Activated naive CD4-positive, alpha-beta T cell treated with anti-CD3 and anti-CD28 coated beads, Interleukin-2, amount 50 U/mL, for 24 hours (primary cell): ENCODE results near the gene CDH2.

Experiments used
- H3K27ac Mint-ChIP-seq: one replicate; pipeline ENCODE4 v1.8.0; 2021; ENCODE audit warnings: mild to moderate bottlenecking, mixed read lengths
- H3K27me3 Mint-ChIP-seq: one replicate; pipeline ENCODE4 v1.8.0; 2021; ENCODE audit warnings: mixed read lengths
- H3K36me3 Mint-ChIP-seq: one replicate; pipeline ENCODE4 v1.8.0; 2021; ENCODE audit warnings: mixed read lengths
- H3K4me1 Mint-ChIP-seq: one replicate; pipeline ENCODE4 v1.8.0; 2021; ENCODE audit warnings: mixed read lengths
- H3K4me3 Mint-ChIP-seq: one replicate; pipeline ENCODE4 v1.8.0; 2021; ENCODE audit warnings: mild to moderate bottlenecking, mixed read lengths
- H3K9me3 Mint-ChIP-seq: one replicate; pipeline ENCODE4 v1.8.0; 2021; ENCODE audit warnings: mixed read lengths

The CDH2 gene

DNA sequence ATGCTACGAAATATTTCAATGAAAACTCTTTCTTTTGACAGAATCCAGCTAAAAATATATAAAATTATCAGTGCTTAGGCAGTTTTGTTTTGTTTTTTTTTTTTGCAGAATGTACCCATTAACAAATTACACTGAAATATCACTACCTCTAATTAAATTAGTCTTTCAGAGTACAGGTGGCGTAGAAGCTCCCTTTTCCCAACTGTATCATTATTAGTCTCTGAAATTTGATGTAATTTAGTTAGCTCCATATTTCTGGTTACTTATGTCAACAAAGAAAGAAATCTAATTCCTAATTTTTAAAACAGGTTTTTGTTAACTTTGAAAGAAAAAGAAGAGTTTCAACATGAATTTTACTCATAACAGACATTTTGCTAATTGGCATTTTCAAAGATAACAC, 149.2 kb downstream of the CDH2 start:
- no peak overlapping the region for H3K27ac Mint-ChIP-seq
- no peaks in the 10 kb centered on the region for H3K36me3 Mint-ChIP-seq
- peaks cover 6% of the 10 kb centered on the region for H3K9me3 Mint-ChIP-seq
- no peak overlapping the region for H3K4me3 Mint-ChIP-seq
- H3K27me3 Mint-ChIP-seq, result no peaks in the 10 kb centered on the region
- H3K4me1 Mint-ChIP-seq, result no peaks in the 10 kb centered on the region

DNA sequence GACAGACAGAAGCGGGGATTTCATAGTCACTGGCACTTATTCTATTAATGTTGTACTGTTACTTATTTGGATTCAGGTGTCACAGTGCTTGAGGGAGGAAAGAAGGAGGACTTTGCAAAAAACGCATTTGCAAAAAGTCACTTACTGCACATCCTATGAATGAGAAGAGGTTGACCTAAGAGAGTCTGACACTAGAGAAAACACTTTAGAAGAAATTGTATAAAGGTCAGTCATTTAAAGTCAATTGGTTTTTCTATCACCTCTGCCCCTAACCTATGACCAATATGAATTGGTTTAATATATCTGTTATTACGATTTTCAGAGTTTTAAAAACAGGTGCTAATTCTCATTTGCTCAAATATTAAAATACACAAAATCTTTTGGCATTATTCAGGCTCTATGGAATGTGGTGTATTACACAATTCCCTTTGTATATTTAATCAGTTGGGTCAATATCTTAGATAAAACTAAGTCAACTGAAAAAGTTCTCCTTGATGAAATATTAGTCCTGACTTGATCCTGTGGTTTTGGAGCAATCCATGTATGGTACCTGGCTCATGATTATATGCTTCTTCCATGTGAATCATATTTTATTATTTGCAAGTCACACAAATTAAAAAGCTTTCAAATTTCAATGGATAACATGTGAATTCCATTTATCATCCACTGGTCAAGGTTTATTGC, 157.4 kb downstream of the CDH2 start:
- H3K36me3 Mint-ChIP-seq, result no peaks in the 10 kb centered on the region
- no peak overlapping the region for H3K27ac Mint-ChIP-seq
- peaks cover 13% of the 10 kb centered on the region for H3K9me3 Mint-ChIP-seq
- no peak overlapping the region for H3K4me3 Mint-ChIP-seq
- no peaks in the 10 kb centered on the region for H3K27me3 Mint-ChIP-seq
- no peaks in the 10 kb centered on the region for H3K4me1 Mint-ChIP-seq

DNA sequence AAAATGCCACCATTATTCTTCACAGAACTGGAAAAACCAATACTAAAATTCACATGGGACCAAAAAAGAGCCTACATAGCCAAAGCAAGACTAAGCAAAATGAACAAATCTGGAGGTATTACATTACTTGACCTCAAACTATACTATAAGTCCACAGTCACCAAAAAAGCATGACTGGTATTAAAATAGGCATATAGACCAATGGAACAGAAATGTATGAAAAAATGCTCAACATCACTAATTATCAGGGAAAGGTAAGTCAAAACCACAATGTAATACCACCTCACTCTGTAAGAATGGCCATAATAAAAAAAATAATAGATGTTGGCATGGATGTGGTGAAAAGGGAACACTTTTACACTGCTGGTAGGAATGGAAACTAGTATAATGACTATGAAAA, 158.6 kb downstream of the CDH2 start:
- no peaks in the 10 kb centered on the region for H3K36me3 Mint-ChIP-seq
- H3K4me3 Mint-ChIP-seq, result no peak overlapping the region
- no peaks in the 10 kb centered on the region for H3K4me1 Mint-ChIP-seq

DNA sequence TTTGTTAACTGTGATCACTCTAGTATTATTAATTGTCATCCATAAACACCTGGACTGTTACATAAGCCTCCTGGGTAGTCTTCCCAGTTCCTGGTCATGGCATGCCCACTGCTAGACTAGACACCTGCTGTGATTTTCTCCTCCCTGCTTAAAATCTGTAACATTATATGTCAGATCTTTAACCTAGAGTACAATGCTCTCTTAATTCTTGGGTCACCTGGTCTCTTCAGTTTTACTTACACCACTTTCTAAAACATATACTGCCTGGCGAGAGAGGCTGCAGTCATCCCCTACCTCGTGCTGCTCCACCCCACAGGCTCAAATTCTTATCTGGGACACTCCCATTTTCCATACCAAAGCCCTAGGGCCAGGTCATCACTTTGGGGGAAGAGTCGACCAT, 161.3 kb downstream of the CDH2 start:
- H3K4me3 Mint-ChIP-seq, result no peak overlapping the region
- H3K27ac Mint-ChIP-seq, result no peak overlapping the region
- H3K9me3 Mint-ChIP-seq, result peaks cover 17% of the 10 kb centered on the region
- H3K27me3 Mint-ChIP-seq, result no peaks in the 10 kb centered on the region
- H3K4me1 Mint-ChIP-seq, result no peaks in the 10 kb centered on the region
- no peaks in the 10 kb centered on the region for H3K36me3 Mint-ChIP-seq

More for the DNA sequence above, 158.6 kb downstream of the CDH2 start:
- Mint-ChIP-seq H3K27me3 (no peaks in the 10 kb centered on the region), H3K27ac (no peak overlapping the region), H3K9me3 (peaks cover 17% of the 10 kb centered on the region)

DNA sequence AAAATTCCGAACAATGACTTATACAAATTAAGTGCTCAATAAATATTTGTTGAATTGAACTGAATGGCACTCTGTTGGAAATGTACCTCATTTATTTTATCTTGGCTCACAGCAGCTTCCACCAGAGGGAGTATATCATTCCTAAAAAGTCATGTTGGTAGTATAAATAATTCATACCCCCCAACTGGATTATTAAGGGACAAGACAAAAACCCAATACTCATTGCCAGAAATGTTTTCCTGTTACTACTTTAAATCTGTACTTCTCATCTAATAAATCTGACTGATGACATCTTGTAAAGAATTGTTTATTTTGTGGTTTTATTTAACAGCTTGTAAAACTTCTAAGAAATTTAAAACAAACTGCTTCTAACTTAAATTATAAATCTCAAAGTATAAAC, 163.9 kb downstream of the CDH2 start:
- Mint-ChIP-seq H3K4me3 (no peak overlapping the region), H3K4me1 (no peaks in the 10 kb centered on the region), H3K27ac (no peak overlapping the region), H3K27me3 (no peaks in the 10 kb centered on the region), H3K36me3 (no peaks in the 10 kb centered on the region), H3K9me3 (peaks cover 10% of the 10 kb centered on the region)

DNA sequence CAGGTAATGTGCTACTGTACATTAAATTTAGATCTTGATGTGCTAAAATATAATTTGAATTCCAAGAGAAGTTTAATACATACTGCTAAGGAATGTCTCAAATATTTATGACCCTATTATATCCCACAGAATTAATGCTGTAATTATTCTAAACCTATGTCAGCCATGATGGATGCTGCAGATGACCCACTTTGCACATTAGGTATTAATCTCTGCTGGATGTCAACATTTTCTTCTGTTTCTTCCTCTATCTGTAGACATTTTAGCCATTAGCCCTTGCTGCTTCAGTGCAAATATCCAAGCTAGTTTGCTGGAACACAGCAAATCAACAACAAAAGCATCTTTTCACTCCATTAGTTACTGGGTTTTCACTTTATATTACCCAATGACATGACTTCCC, 164.6 kb downstream of the CDH2 start:
- H3K9me3 Mint-ChIP-seq, result peaks cover 7% of the 10 kb centered on the region
- no peaks in the 10 kb centered on the region for H3K27me3 Mint-ChIP-seq
- H3K27ac Mint-ChIP-seq, result no peak overlapping the region
- no peaks in the 10 kb centered on the region for H3K36me3 Mint-ChIP-seq
- H3K4me1 Mint-ChIP-seq, result no peaks in the 10 kb centered on the region
- H3K4me3 Mint-ChIP-seq, result no peak overlapping the region

DNA sequence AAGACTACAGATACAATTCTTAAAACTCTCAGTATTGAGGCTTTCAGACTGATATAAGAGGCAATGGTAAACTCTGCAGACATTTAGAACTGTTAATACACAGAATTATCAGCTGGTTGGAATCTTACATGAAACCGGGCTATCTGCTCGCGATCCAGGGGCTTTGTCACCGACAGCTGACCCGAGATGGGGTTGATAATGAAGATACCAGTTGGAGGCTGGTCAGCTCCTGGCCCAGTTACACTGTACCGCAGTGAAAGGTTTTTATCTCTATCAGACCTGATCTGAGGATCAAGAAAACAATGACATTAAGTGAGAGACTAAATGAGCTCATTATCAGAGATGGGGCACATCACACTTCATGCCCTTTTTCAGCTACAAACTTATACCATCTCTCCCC, 167.3 kb downstream of the CDH2 start:
- Mint-ChIP-seq H3K27me3 (no peaks in the 10 kb centered on the region), H3K27ac (no peak overlapping the region), H3K36me3 (no peaks in the 10 kb centered on the region), H3K4me3 (no peak overlapping the region), H3K4me1 (no peaks in the 10 kb centered on the region), H3K9me3 (peaks cover 4% of the 10 kb centered on the region)

DNA sequence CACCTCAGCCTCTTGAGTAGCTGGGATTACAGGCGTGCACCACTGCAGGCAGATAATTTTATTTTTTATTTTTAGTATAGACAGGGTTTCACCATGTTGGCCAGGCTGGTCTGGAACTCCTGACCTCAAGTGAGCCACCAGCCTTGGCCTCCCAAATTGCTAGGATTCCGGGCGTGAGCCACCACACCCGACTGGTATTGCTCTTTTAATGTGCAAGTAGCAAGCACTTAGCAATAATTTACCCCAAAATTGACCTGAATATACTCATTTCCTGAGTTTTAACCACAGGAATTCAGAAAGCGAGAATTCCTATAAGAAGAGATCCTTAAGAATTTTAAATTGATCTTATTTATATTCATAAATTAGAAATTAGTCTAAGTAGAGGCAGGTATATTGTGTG, 169.1 kb downstream of the CDH2 start:
- Mint-ChIP-seq H3K36me3 (no peaks in the 10 kb centered on the region), H3K27ac (no peak overlapping the region), H3K4me1 (no peaks in the 10 kb centered on the region), H3K27me3 (no peaks in the 10 kb centered on the region), H3K4me3 (no peak overlapping the region), H3K9me3 (peaks cover 4% of the 10 kb centered on the region)

DNA sequence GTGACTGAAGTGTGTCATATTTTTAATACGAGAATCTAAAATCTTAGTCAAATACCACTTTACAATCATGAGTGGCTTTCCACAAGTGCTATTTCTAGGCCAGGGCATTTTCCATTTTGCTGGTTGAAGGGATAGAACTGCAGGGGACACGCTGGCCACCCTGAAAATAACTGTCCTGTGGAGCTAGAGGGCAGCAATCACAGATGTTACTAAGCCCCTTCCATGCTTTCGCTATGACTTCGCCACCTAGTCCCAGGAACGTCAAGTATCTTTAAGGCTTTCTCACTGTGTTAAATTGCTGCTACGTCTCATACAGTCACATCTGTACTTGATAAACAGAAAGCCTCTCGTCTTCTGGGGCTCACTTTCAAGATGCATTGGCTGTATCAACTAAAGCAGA, 171.8 kb downstream of the CDH2 start:
- Mint-ChIP-seq H3K36me3 (no peaks in the 10 kb centered on the region), H3K27me3 (no peaks in the 10 kb centered on the region), H3K27ac (no peak overlapping the region), H3K9me3 (peaks cover 4% of the 10 kb centered on the region), H3K4me1 (no peaks in the 10 kb centered on the region), H3K4me3 (no peak overlapping the region)

DNA sequence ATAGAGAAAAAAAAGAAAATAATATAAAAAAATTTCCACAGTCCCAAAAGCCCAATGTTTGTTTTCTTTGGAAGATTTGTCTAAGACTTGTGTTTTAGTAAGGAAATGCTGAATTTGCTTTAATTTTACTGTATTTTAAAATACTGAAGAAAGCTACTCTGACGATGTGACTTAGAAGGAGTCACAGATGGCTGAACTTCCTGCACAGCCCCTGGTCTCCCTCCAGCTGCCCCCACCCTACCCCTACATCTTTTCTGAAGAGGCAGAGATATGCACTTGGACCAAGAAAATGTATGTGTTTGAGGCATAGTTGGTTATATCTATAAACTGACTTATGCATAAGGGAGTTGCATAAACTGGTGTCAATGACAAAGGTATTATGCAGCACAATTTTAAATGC, 172.3 kb downstream of the CDH2 start:
- H3K4me3 Mint-ChIP-seq, result no peak overlapping the region
- no peaks in the 10 kb centered on the region for H3K27me3 Mint-ChIP-seq
- no peaks in the 10 kb centered on the region for H3K4me1 Mint-ChIP-seq
- H3K36me3 Mint-ChIP-seq, result no peaks in the 10 kb centered on the region
- no peak overlapping the region for H3K27ac Mint-ChIP-seq
- H3K9me3 Mint-ChIP-seq, result peaks cover 4% of the 10 kb centered on the region

DNA sequence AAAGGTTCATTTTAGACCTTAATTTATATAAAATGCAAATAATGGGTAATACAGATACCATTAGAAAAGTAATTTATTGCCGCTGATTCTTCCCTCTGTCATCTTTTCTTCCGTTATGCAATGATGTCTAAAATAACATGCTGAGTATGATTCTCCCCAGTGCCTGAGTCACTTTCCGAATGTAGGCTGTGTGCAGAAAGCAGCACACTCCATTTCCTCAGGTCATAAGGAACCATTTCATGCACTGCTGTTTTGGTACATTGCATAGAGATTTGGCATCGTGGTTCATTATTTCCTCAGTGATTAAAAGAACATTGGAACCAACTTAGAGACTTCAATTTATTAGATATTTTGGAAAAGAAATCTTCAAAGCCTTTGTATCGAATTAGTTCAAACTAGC, 173.5 kb downstream of the CDH2 start:
- Mint-ChIP-seq H3K9me3 (peaks cover 4% of the 10 kb centered on the region), H3K4me1 (no peaks in the 10 kb centered on the region), H3K36me3 (no peaks in the 10 kb centered on the region), H3K4me3 (no peak overlapping the region), H3K27ac (no peak overlapping the region), H3K27me3 (no peaks in the 10 kb centered on the region)

DNA sequence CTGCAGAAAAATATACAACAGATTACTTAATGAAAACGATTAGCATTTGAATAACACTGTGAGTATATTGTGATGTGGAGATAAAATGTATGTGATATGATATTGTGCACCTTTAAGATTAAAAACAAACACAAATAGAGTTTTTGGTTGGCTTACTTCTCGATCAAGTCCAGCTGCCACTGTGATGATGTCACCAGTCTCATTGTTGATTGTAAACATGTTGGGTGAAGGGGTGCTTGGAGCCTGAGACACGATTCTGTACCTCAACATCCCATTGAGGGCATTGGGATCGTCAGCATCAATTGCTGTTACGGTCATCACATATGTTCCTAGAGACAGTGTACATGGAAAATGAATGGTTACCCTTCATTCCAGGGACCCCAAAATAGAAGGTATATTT, 174.1 kb downstream of the CDH2 start:
- H3K4me1 Mint-ChIP-seq, result no peaks in the 10 kb centered on the region

DNA sequence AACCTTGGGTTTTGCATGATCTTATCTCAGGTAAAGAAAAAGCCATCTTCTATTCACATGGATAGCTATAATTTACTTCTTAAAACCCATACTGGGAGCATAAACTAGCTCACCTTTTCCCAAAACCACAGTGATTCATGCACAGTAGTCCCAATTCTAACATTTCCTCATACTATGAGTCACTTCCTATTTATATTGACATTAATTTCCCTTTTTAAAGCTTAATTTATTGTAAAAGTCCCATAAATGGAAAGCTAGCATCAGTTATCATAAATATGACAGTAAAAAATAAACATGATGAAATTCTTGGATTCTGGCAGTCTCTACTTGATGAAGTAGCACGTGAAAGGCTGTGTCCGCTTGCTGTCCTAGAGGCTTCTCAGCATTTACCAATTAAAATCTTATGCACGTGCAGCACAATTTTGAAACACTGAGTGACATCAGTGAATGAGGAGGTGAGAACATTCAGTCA, 180.1 kb downstream of the CDH2 start:
- H3K27me3 Mint-ChIP-seq, result no peaks in the 10 kb centered on the region

More for the DNA sequence above, 174.1 kb downstream of the CDH2 start:
- Mint-ChIP-seq H3K27me3 (no peaks in the 10 kb centered on the region), H3K9me3 (peaks cover 4% of the 10 kb centered on the region), H3K36me3 (no peaks in the 10 kb centered on the region), H3K4me3 (no peak overlapping the region), H3K27ac (no peak overlapping the region)

DNA sequence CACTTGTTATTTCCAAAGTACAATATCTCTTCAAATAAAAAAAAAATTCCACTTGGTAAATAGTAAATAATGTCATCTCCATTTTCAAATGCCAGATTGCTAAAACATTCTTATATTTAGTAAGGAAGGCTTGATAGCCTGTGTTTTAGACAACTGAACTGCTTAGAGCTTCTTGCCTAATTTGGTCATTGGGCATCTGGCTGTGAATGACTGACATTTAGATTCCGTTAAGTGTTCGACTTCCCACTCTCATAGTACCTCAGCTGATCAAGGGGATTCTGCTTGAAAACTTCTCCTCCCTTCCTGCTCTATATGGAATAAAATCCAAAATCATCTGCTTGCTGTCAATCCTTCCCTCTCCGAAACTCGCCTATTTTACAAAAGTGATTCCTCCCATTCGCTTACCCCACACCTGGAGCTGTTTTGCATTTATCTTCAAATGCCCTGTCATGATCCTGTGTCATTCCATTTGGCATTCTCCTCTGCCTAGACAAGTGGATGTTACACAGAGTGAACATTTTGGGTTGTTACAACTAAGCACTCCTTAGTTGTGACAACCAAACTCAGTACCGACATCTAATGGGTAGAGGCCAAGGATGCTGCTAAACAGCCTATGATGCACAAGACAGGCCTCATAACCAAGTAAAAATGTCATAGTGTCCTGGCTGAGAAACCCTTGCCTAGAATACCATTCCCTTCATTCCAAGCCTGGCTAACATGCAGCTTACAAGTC, 181.0 kb downstream of the CDH2 start:
- no peaks in the 10 kb centered on the region for H3K36me3 Mint-ChIP-seq
- no peak overlapping the region for H3K4me3 Mint-ChIP-seq
- H3K9me3 Mint-ChIP-seq, result no peaks in the 10 kb centered on the region
- no peak overlapping the region for H3K27ac Mint-ChIP-seq
- no peaks in the 10 kb centered on the region for H3K4me1 Mint-ChIP-seq
- H3K27me3 Mint-ChIP-seq, result no peaks in the 10 kb centered on the region

More for the DNA sequence above, 180.1 kb downstream of the CDH2 start:
- Mint-ChIP-seq H3K9me3 (no peaks in the 10 kb centered on the region), H3K36me3 (no peaks in the 10 kb centered on the region), H3K4me3 (no peak overlapping the region), H3K4me1 (no peaks in the 10 kb centered on the region), H3K27ac (no peak overlapping the region)

DNA sequence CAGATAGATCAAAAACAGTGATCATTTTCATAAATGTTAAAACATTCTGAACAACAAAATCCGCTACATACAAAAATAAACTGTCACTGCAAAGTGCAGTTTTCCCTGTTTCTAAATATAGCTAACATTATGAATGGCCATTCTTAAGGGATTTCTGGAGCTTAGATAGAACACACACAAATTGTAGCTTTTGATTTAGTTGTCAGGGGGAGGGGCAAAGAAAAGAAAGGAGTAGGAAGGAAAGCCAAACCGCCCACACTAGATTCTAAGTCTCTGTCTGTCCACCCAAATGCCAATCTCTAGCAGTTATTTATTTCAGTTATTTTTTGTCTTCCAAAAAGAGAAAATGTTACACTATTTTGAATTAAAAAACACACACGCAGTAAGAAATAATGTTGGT, 182.4 kb downstream of the CDH2 start:
- H3K9me3 Mint-ChIP-seq, result no peaks in the 10 kb centered on the region
- H3K36me3 Mint-ChIP-seq, result no peaks in the 10 kb centered on the region
- no peak overlapping the region for H3K4me3 Mint-ChIP-seq
- H3K27me3 Mint-ChIP-seq, result no peaks in the 10 kb centered on the region
- no peak overlapping the region for H3K27ac Mint-ChIP-seq
- no peaks in the 10 kb centered on the region for H3K4me1 Mint-ChIP-seq

DNA sequence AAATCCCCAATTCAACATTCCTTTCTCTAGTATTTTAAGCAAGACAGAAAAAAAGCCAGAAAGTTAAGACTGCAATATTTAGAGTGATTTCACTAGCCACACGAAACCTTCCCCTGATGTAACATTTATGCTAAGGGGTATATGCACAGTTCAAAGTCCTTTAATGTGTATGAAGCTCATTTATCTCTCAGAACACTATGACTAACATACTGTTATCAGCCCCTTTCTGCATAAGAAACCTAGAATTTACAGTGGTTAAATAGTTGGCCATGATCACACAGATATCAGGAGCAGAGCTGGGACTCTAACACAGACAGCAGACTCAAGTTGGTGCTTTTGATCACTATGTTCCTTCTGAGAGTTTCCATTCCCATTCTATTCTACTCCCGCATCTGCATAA, 185.5 kb downstream of the CDH2 start:
- no peaks in the 10 kb centered on the region for H3K4me1 Mint-ChIP-seq

More for the DNA sequence above, 185.5 kb downstream of the CDH2 start:
- Mint-ChIP-seq H3K27me3 (no peaks in the 10 kb centered on the region), H3K9me3 (peaks cover 5% of the 10 kb centered on the region), H3K27ac (no peak overlapping the region), H3K36me3 (no peaks in the 10 kb centered on the region), H3K4me3 (no peak overlapping the region)
